Stimulated activated CD8-positive, alpha-beta memory T cell treated with anti-CD3 and anti-CD28 coated beads, Interleukin-7, amount 100 ng/mL, for 48 hours (primary cell): ENCODE results near the gene VWA5B1.
"Not testable (repeated sequence)": the region's sequence is repeated elsewhere in the genome, so short reads cannot be mapped to it uniquely, and the experiment has no call there.

ENCODE experiments used
- DNase-seq, 2 donors: peaks; one replicate each; pipeline ENCODE4 v3.0.0-alpha.2; 2020; ENCODE audit warnings: low read depth in 1 of 2; ENCODE audit errors: extremely low read depth in 1 of 2

VWA5B1 gene

DNA sequence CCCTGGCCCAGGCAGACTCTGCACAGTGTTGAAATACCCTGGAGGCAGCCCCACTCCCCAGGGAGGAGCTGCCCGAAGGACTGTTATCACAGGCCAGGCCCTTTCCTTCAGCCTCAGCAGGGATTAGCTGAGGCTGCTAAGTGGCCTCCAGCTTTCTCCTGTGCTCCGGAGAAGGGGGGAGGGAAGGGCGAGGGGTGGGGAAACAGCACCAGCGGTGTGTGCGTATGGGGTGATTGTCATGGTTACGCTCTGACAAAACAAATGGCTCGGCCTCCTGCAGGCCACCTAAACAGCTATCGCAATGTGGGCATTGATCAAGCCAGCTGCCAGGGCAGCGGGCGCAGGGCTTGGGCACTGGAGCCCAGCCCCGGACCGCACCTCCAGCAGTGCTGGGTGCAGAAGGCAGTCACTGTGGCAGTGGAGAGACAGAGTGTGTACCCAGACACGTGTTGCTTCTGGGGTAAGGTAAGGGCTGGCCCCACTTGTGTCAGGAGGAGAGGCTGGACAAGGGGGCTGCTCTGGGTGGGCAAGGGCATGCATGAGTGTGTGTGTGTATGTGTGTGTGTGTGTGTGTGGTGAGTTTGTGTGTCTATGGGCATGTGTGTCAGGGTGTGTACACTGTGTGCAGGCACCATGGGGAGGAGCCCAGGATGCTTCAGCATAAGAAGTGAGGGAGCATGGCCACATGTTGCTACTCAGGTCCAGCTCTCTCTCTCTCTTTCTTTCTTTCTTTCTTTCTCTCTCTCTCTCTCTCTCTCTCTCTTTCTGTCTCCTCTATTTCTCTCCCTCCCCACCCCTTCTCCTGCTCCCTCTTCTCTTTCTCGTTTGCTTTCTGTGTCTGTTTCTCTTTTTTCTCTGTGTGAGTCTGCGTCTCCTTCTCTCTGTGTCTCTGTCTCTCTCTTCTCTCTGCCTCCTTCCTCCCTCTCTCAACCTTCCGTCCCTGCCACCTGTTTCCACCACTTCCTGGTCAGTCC, at the start of gene VWA5B1:
VWA5B1 (plus strand) TSS at position 252 of the 974 bp plus-strand sequence. CDS start 19,727 bp downstream, outside the sequence.
- no peak for DNase-seq

DNA sequence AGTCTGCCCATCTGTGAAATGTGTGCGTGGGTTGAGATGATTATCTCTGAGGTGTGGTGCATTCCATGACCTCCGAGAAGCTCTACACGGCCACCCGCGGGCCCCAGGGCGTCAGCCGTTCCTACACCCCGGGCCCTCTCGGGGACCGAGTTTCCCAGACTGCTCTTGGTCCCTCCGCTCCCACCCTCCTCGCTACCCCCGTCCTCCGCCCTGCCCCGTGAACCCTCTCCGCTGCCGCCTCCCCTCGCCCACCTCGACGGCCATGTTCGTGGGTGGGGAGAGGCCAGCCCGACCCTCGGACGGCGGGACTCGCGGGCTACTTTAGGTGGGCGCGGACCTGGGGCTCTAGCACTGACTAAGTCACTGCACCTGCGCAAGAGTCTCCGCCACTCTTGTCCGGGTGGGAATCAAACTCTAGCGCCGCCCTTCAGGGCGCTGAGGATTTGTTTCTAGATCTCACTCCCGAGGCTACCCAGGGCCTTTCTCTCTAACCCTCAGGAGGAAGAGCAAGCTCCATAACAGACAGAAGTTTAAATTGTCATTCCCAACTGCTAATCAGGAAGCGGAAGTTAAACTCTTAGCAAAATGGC, 47.7 kb upstream of the VWA5B1 start:
- no peak for DNase-seq

DNA sequence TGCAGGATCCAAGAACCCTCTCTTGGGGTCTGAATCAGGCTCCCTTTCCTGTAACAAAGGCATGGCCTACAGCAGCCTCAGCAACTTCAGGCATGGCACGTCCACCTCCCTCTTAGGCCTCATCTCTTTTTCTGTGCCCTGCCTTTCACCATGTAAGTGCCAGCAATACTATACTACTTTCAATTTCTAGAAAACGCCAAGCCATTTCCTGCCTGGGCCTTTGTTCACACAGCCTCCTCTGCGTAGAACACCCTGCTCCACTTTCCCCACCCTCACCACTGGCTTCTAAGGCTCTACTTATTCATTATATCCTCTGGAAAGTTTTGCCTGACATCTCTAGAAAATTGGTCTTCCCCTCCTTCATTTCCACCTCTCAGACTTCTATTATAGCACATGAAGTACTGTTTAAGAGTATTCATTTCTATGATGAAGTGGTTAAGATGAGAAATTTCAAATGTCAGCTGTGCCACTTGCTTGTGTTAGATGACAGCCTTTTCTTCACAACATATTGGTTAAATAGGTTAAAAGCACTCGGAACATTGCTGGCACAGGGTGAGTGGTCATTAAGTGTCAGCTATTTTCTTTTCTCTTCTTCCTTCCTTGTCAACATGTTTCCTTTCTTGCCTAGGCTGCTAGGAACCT, 41.6 kb upstream of the VWA5B1 start:
- DNase-seq: peak in 1 of 2 donors; percentile 20

- no peak for DNase-seq
Measured at GRCh38 chr1:20250340-20250989, 40.2 kb upstream of the VWA5B1 start.

GRCh38 chr1:20252587-20252986, 38.1 kb upstream of the VWA5B1 start:
- DNase-seq: no peak

GRCh38 chr1:20255666-20256065, 35.0 kb upstream of the VWA5B1 start:
- no peak for DNase-seq

DNA sequence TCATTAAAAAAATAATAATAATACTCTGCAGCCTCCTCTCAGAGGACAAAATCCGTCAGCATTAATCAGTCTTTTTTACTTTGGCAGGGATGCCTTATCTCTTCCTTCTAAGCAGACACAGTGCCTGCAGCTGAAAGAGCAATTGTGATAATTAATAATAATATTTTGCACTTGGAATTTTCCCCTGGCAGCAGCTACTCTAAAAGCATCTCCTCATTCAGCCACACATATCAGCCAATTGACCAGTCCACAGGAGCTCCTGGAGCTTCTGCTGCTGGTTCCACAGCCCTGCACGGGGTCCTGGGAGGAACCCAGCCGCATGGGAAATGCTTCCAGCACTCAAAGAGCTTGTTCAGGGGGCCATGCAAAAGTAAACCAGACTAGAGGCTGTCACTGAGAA, 31.0 kb upstream of the VWA5B1 start:
- no peak for DNase-seq

- no peak for DNase-seq
Measured at GRCh38 chr1:20261095-20261494, 29.6 kb upstream of the VWA5B1 start.

DNA sequence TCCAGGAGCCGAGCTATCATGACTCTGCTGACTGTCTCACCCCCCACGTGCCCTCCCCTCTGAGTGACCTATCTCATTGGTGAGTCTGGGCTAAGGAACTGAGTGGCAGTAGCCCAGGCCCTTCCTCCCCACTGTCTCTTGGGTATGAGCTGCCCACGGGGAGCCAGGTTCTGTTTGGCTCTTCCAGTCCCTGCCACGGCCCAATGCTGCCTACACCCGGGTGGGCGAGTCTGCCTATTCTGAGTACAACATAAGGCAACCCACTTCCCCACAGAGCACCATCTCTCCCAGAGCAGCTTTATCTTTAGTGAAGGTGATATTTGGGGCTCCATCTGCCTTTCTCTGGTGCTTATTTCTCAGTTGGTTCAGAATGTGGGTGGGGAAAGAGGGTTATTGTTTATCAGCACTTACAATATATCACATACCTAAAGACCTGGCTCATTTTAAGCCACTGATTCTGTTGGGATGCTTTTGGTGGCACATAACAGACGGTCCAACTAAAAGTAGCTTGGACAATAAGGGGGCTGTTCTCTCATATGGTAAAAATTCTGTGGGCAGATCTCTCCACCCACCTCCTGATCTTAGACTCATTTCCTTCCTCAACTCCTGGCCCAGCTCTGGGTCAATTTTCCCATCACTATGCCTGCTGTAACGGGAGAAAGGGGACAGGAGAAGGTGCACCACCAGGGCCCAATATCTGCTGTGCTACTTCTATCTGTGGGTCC, 27.7 kb upstream of the VWA5B1 start:
- no peak for DNase-seq

- DNase-seq: no peak
Measured at GRCh38 chr1:20265250-20265649, 25.4 kb upstream of the VWA5B1 start.

GRCh38 chr1:20266141-20266540, 24.5 kb upstream of the VWA5B1 start:
- DNase-seq: no peak

- no peak for DNase-seq
Measured at GRCh38 chr1:20266642-20267041, 24.0 kb upstream of the VWA5B1 start.

- DNase-seq: no peak
Measured at GRCh38 chr1:20271498-20272400, 18.9 kb upstream of the VWA5B1 start.

GRCh38 chr1:20273716-20274115, 17.0 kb upstream of the VWA5B1 start:
- DNase-seq: not testable (repeated sequence)

- DNase-seq: no peak
Measured at GRCh38 chr1:20275319-20275925, 15.3 kb upstream of the VWA5B1 start.

DNA sequence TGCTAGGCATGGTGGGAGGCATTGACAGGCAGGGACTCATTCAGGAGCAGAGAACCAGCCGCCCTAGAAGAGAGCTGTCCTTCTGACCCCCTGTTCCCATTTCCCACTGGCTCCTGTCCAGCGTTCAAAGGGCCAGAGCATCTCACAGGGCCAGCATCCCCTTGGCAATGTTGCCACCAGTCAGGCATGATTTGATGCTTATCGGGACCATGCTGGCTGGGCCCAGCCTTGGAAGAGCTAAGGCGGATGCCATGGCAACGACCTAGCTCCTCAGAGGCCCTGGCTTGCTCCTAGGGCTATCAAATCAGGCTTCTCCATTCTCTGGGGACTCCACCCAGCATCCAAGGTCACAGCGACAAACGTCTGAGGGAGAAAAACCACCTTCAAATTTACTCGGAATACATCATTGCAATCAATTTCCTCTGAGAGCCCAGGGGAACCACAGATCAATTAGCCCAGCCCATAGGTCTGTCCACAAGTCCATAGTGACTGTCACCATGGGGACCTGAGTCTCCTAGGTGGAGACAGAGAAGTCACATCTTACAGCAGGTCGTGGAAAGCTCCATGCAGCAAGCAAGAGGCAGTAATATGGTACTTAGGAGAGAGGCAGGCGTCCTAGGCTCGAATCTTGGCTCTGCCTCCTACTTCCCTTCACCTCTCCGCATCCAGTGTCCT, 14.1 kb upstream of the VWA5B1 start:
- DNase-seq: no peak

DNA sequence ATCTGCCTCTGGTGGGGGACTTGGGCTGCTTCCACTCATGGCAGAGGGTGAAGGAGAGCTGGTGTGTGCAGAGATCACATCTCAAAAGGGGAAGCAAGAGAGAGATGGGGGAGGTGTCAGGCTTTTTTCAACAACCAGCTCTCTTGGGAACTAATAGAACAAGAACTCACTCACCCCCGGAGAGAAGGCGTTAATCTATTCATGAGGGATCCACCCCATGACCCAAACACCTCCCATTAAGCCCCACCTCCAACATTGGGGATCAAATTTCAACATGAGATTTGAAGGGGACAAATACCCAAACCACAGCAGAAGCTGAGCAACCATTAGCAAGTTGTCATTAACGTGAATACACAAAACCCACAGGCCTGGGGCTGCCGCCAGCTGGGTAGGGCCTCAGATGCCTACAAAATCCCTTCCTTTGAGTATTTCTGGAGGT, 12.0 kb upstream of the VWA5B1 start:
- DNase-seq: no peak

- DNase-seq: no peak
Measured at GRCh38 chr1:20279509-20279908, 11.2 kb upstream of the VWA5B1 start.
